A549 treated with Hydrocortisone at 1 μM for 4 hours (cell line): ENCODE results near the gene LILRB3. TPM values are rescaled to one million over a fixed set of nuclear protein-coding genes. Genes with fewer than 3 reads are reported as not detected.

Experiments used
- total RNA-seq: library from RNA; stranded (reverse); fragments of 200-300 nt; extraction: Qiagen RNA extraction; gene quantifications from 5 replicates; pipeline ENCODE4 v1.2.3, GENCODE V29; 2022

Gene LILRB3
- total RNA-seq: 0.14 to 0.38 TPM (median 0.30 TPM) in 5 replicates

GRCh38 chr19:54222474-54223276 is at the start of gene LILRB3:
TSS of gene LILRB3 (minus strand) at chr19:54223007. CDS start at chr19:54222976, 31 bp downstream.

GRCh38 chr19:54257116-54257480 is 34.3 kb upstream of the LILRB3 start, which contains the start of gene LILRB5:
TSS of gene LILRB5 (minus strand) at chr19:54257273. CDS start at chr19:54257193, 80 bp downstream.

GRCh38 chr19:54242646-54243045 is 19.8 kb upstream of the LILRB3 start, which contains the start of gene LILRA6:
TSS of gene LILRA6 (minus strand) at chr19:54242790.

GRCh38 chr19:54191011-54191810 is 31.6 kb downstream of the LILRB3 start, which contains the start of gene TSEN34:
TSS of gene TSEN34 (plus strand) at chr19:54191308. CDS start at chr19:54191365, 57 bp downstream.

GRCh38 chr19:54189145-54189734 is 33.6 kb downstream of the LILRB3 start, which contains the start of gene MBOAT7:
TSS of gene MBOAT7 (minus strand) at chr19:54189580. CDS start at chr19:54188508, 1,072 bp downstream.

GRCh38 chr19:54172471-54173358 is 50.1 kb downstream of the LILRB3 start, which contains the start of gene TMC4:
TSS of gene TMC4 (minus strand) at chr19:54173160. CDS start at chr19:54173117, 43 bp downstream.

Other genes with a start within 250 kb of the LILRB3 start
- gene CACNG6, start 231.4 kb downstream of the LILRB3 start, total RNA-seq: 8.8 to 12.8 TPM (median 11.3 TPM) in 5 replicates
- gene VSTM1, start 159.1 kb downstream of the LILRB3 start, total RNA-seq: 0.60 to 1.2 TPM (median 0.73 TPM) in 4 of 5 replicates, not detected in the other
- not detected in 5 replicates for gene TARM1, start 141.6 kb downstream of the LILRB3 start, total RNA-seq
- 0.20 to 0.41 TPM (median 0.27 TPM) in 5 replicates for gene OSCAR, start 122.2 kb downstream of the LILRB3 start, total RNA-seq
- gene NDUFA3, start 120.2 kb downstream of the LILRB3 start, total RNA-seq: 140 to 263 TPM (median 231 TPM) in 5 replicates
- 18.6 to 23.8 TPM (median 19.8 TPM) in 5 replicates for gene TFPT, start 107.3 kb downstream of the LILRB3 start, total RNA-seq
- gene PRPF31, start 107.3 kb downstream of the LILRB3 start, total RNA-seq: 105 to 119 TPM (median 114 TPM) in 5 replicates
- 50.5 to 63.8 TPM (median 58.1 TPM) in 5 replicates for gene CNOT3, start 85.2 kb downstream of the LILRB3 start, total RNA-seq
- gene LENG1, start 63.3 kb downstream of the LILRB3 start, total RNA-seq: 7.5 to 8.5 TPM (median 7.9 TPM) in 5 replicates
- gene TMC4, start 49.8 kb downstream of the LILRB3 start, total RNA-seq: 0.73 to 1.5 TPM (median 1.1 TPM) in 5 replicates
- gene MBOAT7, start 33.4 kb downstream of the LILRB3 start, total RNA-seq: 133 to 153 TPM (median 146 TPM) in 5 replicates
- gene TSEN34, start 31.7 kb downstream of the LILRB3 start, total RNA-seq: 77.0 to 127 TPM (median 122 TPM) in 5 replicates
- gene RPS9, start 22.1 kb downstream of the LILRB3 start, total RNA-seq: 2,122 to 2,593 TPM (median 2,171 TPM) in 5 replicates
- 0.08 TPM in 1 of 5 replicates, not detected in the others for gene LILRA6, start 19.8 kb upstream of the LILRB3 start, total RNA-seq
- gene LILRB5, start 34.3 kb upstream of the LILRB3 start, total RNA-seq: 0.05 TPM in 2 of 5 replicates, not detected in the others
- 0.06 to 0.22 TPM (median 0.08 TPM) in 3 of 5 replicates, not detected in the others for gene LILRB2, start 58.1 kb upstream of the LILRB3 start, total RNA-seq
- gene LILRA5, start 90.2 kb upstream of the LILRB3 start, total RNA-seq: 0.09 TPM in 1 of 5 replicates, not detected in the others
- gene LILRA4, start 116.2 kb upstream of the LILRB3 start, total RNA-seq: not detected in 5 replicates
- not detected in 5 replicates for gene LAIR1, start 141.9 kb upstream of the LILRB3 start, total RNA-seq
- gene TTYH1, start 192.5 kb upstream of the LILRB3 start, total RNA-seq: 0.09 to 0.31 TPM (median 0.16 TPM) in 5 replicates
- gene LENG8, start 226.2 kb upstream of the LILRB3 start, total RNA-seq: 84.3 to 121 TPM (median 105 TPM) in 5 replicates
- gene LENG9, start 240.8 kb upstream of the LILRB3 start, total RNA-seq: 4.7 to 7.9 TPM (median 6.6 TPM) in 5 replicates